Osteoblast (primary cell): ENCODE measurements around the gene NPHP1. TPM values are rescaled to one million over a fixed set of nuclear protein-coding genes. Genes with fewer than 3 reads are reported as not detected.

Source experiments
- DNase-seq: peaks from one replicate; pipeline ENCODE4 v3.0.0; 2011; ENCODE audit warnings: low spot score, mixed read lengths; ENCODE audit not compliant: insufficient read length; ENCODE audit errors: missing footprints
- H2AFZ ChIP-seq: 2 replicates; pipeline ENCODE4 v1.6.0; 2011; ENCODE audit warnings: mild to moderate bottlenecking, low read length
- H3K27ac ChIP-seq: 2 replicates; pipeline ENCODE4 v1.5.1; 2011; ENCODE audit warnings: mild to moderate bottlenecking, low read depth, low read length, moderate library complexity
- H3K27me3 ChIP-seq: 2 replicates; pipeline ENCODE4 v1.6.0; 2012; ENCODE audit warnings: mild to moderate bottlenecking, control low read depth, inconsistent platforms, low read length, moderate library complexity; ENCODE audit not compliant: insufficient read depth
- H3K36me3 ChIP-seq: 2 replicates; pipeline ENCODE4 v1.5.1; 2011; ENCODE audit warnings: mild to moderate bottlenecking, low read length, control low read depth, moderate library complexity; ENCODE audit not compliant: insufficient read depth
- H3K4me1 ChIP-seq: 2 replicates; pipeline ENCODE4 v1.5.1; 2011; ENCODE audit warnings: mild to moderate bottlenecking, low read length, control low read depth, moderate library complexity; ENCODE audit not compliant: insufficient read depth
- H3K4me2 ChIP-seq: 2 replicates; pipeline ENCODE4 v1.6.0; 2011; ENCODE audit warnings: mild to moderate bottlenecking, low read length; ENCODE audit not compliant: insufficient read depth
- H3K4me3 ChIP-seq: fragments of 200-600 bp; sonication (generic); 3 replicates; pipeline ENCODE4 v1.5.1; 2012; ENCODE audit warnings: mild to moderate bottlenecking, low read length, inconsistent platforms; ENCODE audit not compliant: insufficient read depth
- H3K79me2 ChIP-seq: 2 replicates; pipeline ENCODE4 v1.6.0; 2012; ENCODE audit warnings: mild to moderate bottlenecking, low read length, control low read depth, inconsistent platforms; ENCODE audit not compliant: insufficient read depth
- H3K9me3 ChIP-seq: 2 replicates; pipeline ENCODE4 v1.5.1; 2011; ENCODE audit warnings: low read depth, low read length, control low read depth
- H4K20me1 ChIP-seq: 2 replicates; pipeline ENCODE4 v1.6.0; 2012; ENCODE audit warnings: mild to moderate bottlenecking, low read length, control low read depth; ENCODE audit not compliant: insufficient read depth
- CTCF ChIP-seq: IDR thresholded peaks from 2 replicates; pipeline ENCODE4 v1.5.1; 2011; ENCODE audit warnings: mild to moderate bottlenecking, low read depth, low read length, moderate library complexity; ENCODE audit errors: extremely low read depth
- total RNA-seq: library from RNA; depleted of rRNA; stranded (reverse); fragments of >200 nt; gene quantifications from 2 replicates; pipeline ENCODE4 v1.2.3, GENCODE V29; 2012

The NPHP1 gene
- total RNA-seq, 1 donor = 7.6 TPM

GRCh38 chr2:110124038-110124825 lies 80.6 kb downstream of the NPHP1 start:
- Histone ChIP-seq H3K27me3 (no peaks in the 10 kb centered on the region), H4K20me1 (no peaks in the 10 kb centered on the region), H2AFZ (peak overlapping the region; percentile 23), H3K4me1 (peaks cover 29% of the 10 kb centered on the region), H3K4me2 (no peak overlapping the region), H3K79me2 (no peaks in the 10 kb centered on the region), H3K4me3 (no peak overlapping the region), H3K27ac (peak overlapping the region; percentile 72), H3K9me3 (no peaks in the 10 kb centered on the region), H3K36me3 (no peaks in the 10 kb centered on the region)
- no peak for DNase-seq
- TF ChIP-seq CTCF = no peak

- H3K27ac ChIP-seq = no peak overlapping the region
- no peak for TF ChIP-seq CTCF
These were observed 83.2 kb downstream of the NPHP1 start for GRCh38 chr2:110121592-110121991.

GRCh38 chr2:110121052-110121334 lies 83.8 kb downstream of the NPHP1 start:
- H3K4me2 ChIP-seq = peak overlapping the region; percentile 27
- DNase-seq = no peak
- no peak overlapping the region for H3K27ac ChIP-seq
- no peaks in the 10 kb centered on the region for H3K9me3 ChIP-seq
- no peaks in the 10 kb centered on the region for H3K27me3 ChIP-seq
- H3K36me3 ChIP-seq = no peaks in the 10 kb centered on the region
- no peak for TF ChIP-seq CTCF
- H3K4me3 ChIP-seq = no peak overlapping the region
- peaks cover 25% of the 10 kb centered on the region for H3K4me1 ChIP-seq
- H4K20me1 ChIP-seq = no peaks in the 10 kb centered on the region
- H2AFZ ChIP-seq = peak overlapping the region; percentile 60
- no peaks in the 10 kb centered on the region for H3K79me2 ChIP-seq

More at GRCh38 chr2:110121592-110121991, 83.2 kb downstream of the NPHP1 start:
- H2AFZ ChIP-seq = no peak overlapping the region
- H4K20me1 ChIP-seq = no peaks in the 10 kb centered on the region
- H3K4me3 ChIP-seq = no peak overlapping the region
- no peaks in the 10 kb centered on the region for H3K36me3 ChIP-seq
- H3K79me2 ChIP-seq = no peaks in the 10 kb centered on the region
- peaks cover 24% of the 10 kb centered on the region for H3K4me1 ChIP-seq
- no peak for DNase-seq
- no peak overlapping the region for H3K4me2 ChIP-seq
- no peaks in the 10 kb centered on the region for H3K9me3 ChIP-seq
- H3K27me3 ChIP-seq = no peaks in the 10 kb centered on the region

GRCh38 chr2:110120171-110121051 lies 84.4 kb downstream of the NPHP1 start:
- H3K4me2 ChIP-seq = peak overlapping the region; percentile 27
- no peaks in the 10 kb centered on the region for H3K9me3 ChIP-seq
- H3K36me3 ChIP-seq = no peaks in the 10 kb centered on the region
- no peak for DNase-seq
- H3K27ac ChIP-seq = no peak overlapping the region
- peaks cover 4% of the 10 kb centered on the region for H3K27me3 ChIP-seq
- H4K20me1 ChIP-seq = no peaks in the 10 kb centered on the region
- TF ChIP-seq CTCF = no peak
- H3K4me3 ChIP-seq = no peak overlapping the region
- no peaks in the 10 kb centered on the region for H3K79me2 ChIP-seq
- peaks cover 21% of the 10 kb centered on the region for H3K4me1 ChIP-seq
- peak overlapping the region; percentile 60 for H2AFZ ChIP-seq
